GM21390 (cell line): Measurements from ENCODE around the gene EPS8.

Source experiments
- ATAC-seq: cut with Tn5 transposase; IDR thresholded peaks from one replicate; pipeline ENCODE4 v1.9.1; 2021; ENCODE audit not compliant: unreplicated experiment

Gene EPS8

GRCh38 chr12:15789220-15790171 lies at the start of gene EPS8:
TSS of gene EPS8 (minus strand) at chr12:15789388. CDS start at chr12:15682951, 106,437 bp downstream.
- peak; percentile 93 for ATAC-seq

GRCh38 chr12:15837141-15837790 lies 48.1 kb upstream of the EPS8 start:
- ATAC-seq, result no peak

GRCh38 chr12:15834575-15834974 lies 45.4 kb upstream of the EPS8 start:
- no peak for ATAC-seq

- no peak for ATAC-seq
Observed at GRCh38 chr12:15831315-15831978, 42.3 kb upstream of the EPS8 start.

GRCh38 chr12:15830538-15830937 lies 41.4 kb upstream of the EPS8 start:
- ATAC-seq, result no peak

- ATAC-seq, result no peak
Observed at GRCh38 chr12:15829949-15830348, 40.8 kb upstream of the EPS8 start.

- ATAC-seq, result no peak
Observed at GRCh38 chr12:15829255-15829654, 40.1 kb upstream of the EPS8 start.

GRCh38 chr12:15827136-15827535 lies 37.9 kb upstream of the EPS8 start:
- ATAC-seq, result no peak

- ATAC-seq, result no peak
Observed at GRCh38 chr12:15824516-15824915, 35.3 kb upstream of the EPS8 start.

- ATAC-seq, result no peak
Observed at GRCh38 chr12:15823360-15824128, 34.4 kb upstream of the EPS8 start.

GRCh38 chr12:15819644-15820437 lies 30.7 kb upstream of the EPS8 start:
- ATAC-seq, result no peak

GRCh38 chr12:15818418-15818817 lies 29.2 kb upstream of the EPS8 start:
- ATAC-seq, result no peak

- ATAC-seq, result no peak
Observed at GRCh38 chr12:15815730-15816129, 26.5 kb upstream of the EPS8 start.

GRCh38 chr12:15811214-15812127 lies 22.3 kb upstream of the EPS8 start:
- no peak for ATAC-seq

GRCh38 chr12:15808652-15809051 lies 19.5 kb upstream of the EPS8 start:
- no peak for ATAC-seq

- no peak for ATAC-seq
Observed at GRCh38 chr12:15808250-15808649, 19.1 kb upstream of the EPS8 start.

- no peak for ATAC-seq
Observed at GRCh38 chr12:15806826-15807225, 17.6 kb upstream of the EPS8 start.

- no peak for ATAC-seq
Observed at GRCh38 chr12:15801770-15802744, 12.9 kb upstream of the EPS8 start.
